Panc1 (cell line): ENCODE measurements around the gene ACSBG1. TPM values are rescaled to one million over a fixed set of nuclear protein-coding genes. Genes with fewer than 3 reads are reported as not detected.

Source experiments
- ATAC-seq: fragments of 200-7000 bp; cut with Tn5 transposase; 2 replicates; pipeline ENCODE4 v1.9.1; 2020; ENCODE audit warnings: mild to moderate bottlenecking, moderate library complexity
- BruUV-seq: library from RNA; stranded (reverse); fragments of 400-500 nt; replicated peaks from 2 replicates; lab custom pipeline; 2021; lab: Mats Ljungman, UMichigan
- CTCF ChIA-PET: fragments of 300-600 bp; sonication (Branson Sonifier 250); formaldehyde crosslinking; loops from one replicate; lab custom pipeline; 2022; ENCODE audit warnings: antibody characterized with exemption; lab: Charles Lee
- POLR2A ChIA-PET: fragments of 300-600 bp; sonication (Branson Sonifier 250); formaldehyde crosslinking; loops from one replicate; lab custom pipeline; 2022; ENCODE audit warnings: antibody characterized with exemption; lab: Charles Lee
- DNase-seq: peaks from one replicate; pipeline ENCODE4 v3.0.0-alpha.2; 2010; ENCODE audit warnings: low read depth, low spot score
- H3K27ac ChIP-seq: 2 replicates; pipeline ENCODE4 v1.5.1; 2011; ENCODE audit warnings: mild to moderate bottlenecking, low read length, inconsistent platforms
- H3K27me3 ChIP-seq: fragments of 200-500 bp; sonication (Bioruptor generic); 2 replicates; pipeline ENCODE4 v1.6.0; 2014; ENCODE audit warnings: low read length, inconsistent platforms; ENCODE audit not compliant: control insufficient read depth, insufficient read depth
- H3K36me3 ChIP-seq: fragments of 200-500 bp; sonication (Bioruptor generic); 2 replicates; pipeline ENCODE4 v1.5.1; 2014; ENCODE audit warnings: inconsistent platforms, mild to moderate bottlenecking, low read length, moderate library complexity; ENCODE audit not compliant: control insufficient read depth, insufficient read depth
- H3K4me1 ChIP-seq: 2 replicates; pipeline ENCODE4 v1.5.1; 2011; ENCODE audit warnings: inconsistent platforms, mild to moderate bottlenecking, low read length, moderate library complexity; ENCODE audit not compliant: control insufficient read depth, insufficient read depth
- H3K4me3 ChIP-seq, 2 experiments: 2 replicates each; pipeline ENCODE4 v1.5.1; 2011 to 2012; ENCODE audit warnings: low read depth in 2 of 2, low read length in 2 of 2, mild to moderate bottlenecking in 2 of 2, inconsistent platforms in 1 of 2, moderate library complexity in 1 of 2
- H3K9me3 ChIP-seq: fragments of 200-500 bp; sonication (Bioruptor generic); 2 replicates; pipeline ENCODE4 v1.5.1; 2014; ENCODE audit warnings: low read depth, mild to moderate bottlenecking, inconsistent platforms, low read length, moderate library complexity; ENCODE audit not compliant: control insufficient read depth, insufficient read depth
- CTCF ChIP-seq: fragments of 450-650 bp; IDR thresholded peaks from 2 replicates; pipeline ENCODE4 v1.5.1; 2017; ENCODE audit warnings: mild to moderate bottlenecking
- POLR2AphosphoS5 ChIP-seq: IDR thresholded peaks from 2 replicates; pipeline ENCODE4 v1.6.1; 2012; ENCODE audit warnings: mild to moderate bottlenecking, low read depth, low read length, moderate library complexity
- REST ChIP-seq, 2 experiments: IDR thresholded peaks; 2 replicates each; pipeline ENCODE4 v1.6.1; 2011 to 2012; ENCODE audit warnings: low read depth in 2 of 2, control low read depth in 1 of 2, low read length in 1 of 2, mild to moderate bottlenecking in 1 of 2, moderate library complexity in 1 of 2; ENCODE audit not compliant: insufficient read depth in 1 of 2
- SIN3A ChIP-seq: IDR thresholded peaks from 2 replicates; pipeline ENCODE4 v1.6.1; 2012; ENCODE audit warnings: low read depth, mild to moderate bottlenecking, low read length, moderate library complexity, borderline replicate concordance; ENCODE audit not compliant: insufficient read depth
- TCF7L2 ChIP-seq: IDR thresholded peaks from 2 replicates; pipeline ENCODE4 v1.6.1; 2011; ENCODE audit warnings: mild to moderate bottlenecking, low read depth, low read length, inconsistent platforms
- in situ Hi-C: cut with HindIII; loops from 2 replicates; pipeline ENCODE4 v1.10.0; 2016; ENCODE audit warnings: low sequenced_read_pairs, low pct_unique_long_range_greater_than_20kb
- intact Hi-C: fragments of 100-400 bp; cut with micrococcal nuclease; formaldehyde crosslinking; loops from one replicate; pipeline ENCODE4 v1.10.0; 2022; ENCODE audit not compliant: unreplicated experiment
- total RNA-seq: library from RNA; stranded (reverse); gene quantifications from one replicate; pipeline ENCODE4 v1.2.1, GENCODE V29; 2021; ENCODE audit not compliant: unreplicated experiment

ACSBG1 gene
- total RNA-seq, 1 experiment from 2014 or later, result 0.31 TPM

GRCh38 chr15:78216276-78217104 lies 17.9 kb downstream of the ACSBG1 start:
- BruUV-seq, result no TSS peak
- TF ChIP-seq REST (IDR thresholded peaks at IDR 0.05; ENCODE audit: insufficient read depth in 1 of 2, low read depth in 2 of 2, low read length in 1 of 2) (no peak; a peak in 1 of 4 replicates), POLR2AphosphoS5 (peak; percentile 81), SIN3A (no peak)
- H3K4me3 ChIP-seq, result no peak overlapping the region
- ChIA-PET POLR2A (no interaction called here), CTCF (interaction anchor here (0.5 kb wide), 1 partner anchor 285 kb away, joined by 4 read pairs; no protein-coding TSS in a partner anchor)
- in situ Hi-C loops, result no loop called here
- H3K27me3 ChIP-seq, result no peaks in the 10 kb centered on the region
- no peaks in the 10 kb centered on the region for H3K36me3 ChIP-seq
- DNase-seq (no peak), ATAC-seq (peak; percentile 70)
- H3K9me3 ChIP-seq, result no peaks in the 10 kb centered on the region
- intact Hi-C loops, result no loop called here
- peaks cover 48% of the 10 kb centered on the region for H3K4me1 ChIP-seq
- peak overlapping the region; percentile 51; the same call in 1 of the 2 replicates for H3K27ac ChIP-seq

GRCh38 chr15:78213956-78214355 lies 20.4 kb downstream of the ACSBG1 start:
- no peak for TF ChIP-seq TCF7L2
- TF ChIP-seq SIN3A, result no peak
- TF ChIP-seq CTCF, result no peak
- TF ChIP-seq POLR2AphosphoS5, result no peak
- TF ChIP-seq REST (IDR thresholded peaks at IDR 0.05; ENCODE audit: insufficient read depth in 1 of 2, low read depth in 2 of 2, low read length in 1 of 2), result no peak
- in situ Hi-C loops (no loop called here), intact Hi-C loops (no loop called here)
- no peaks in the 10 kb centered on the region for H3K27me3 ChIP-seq
- no peak for DNase-seq
- no peak overlapping the region for H3K4me3 ChIP-seq
- H3K27ac ChIP-seq, result no peak overlapping the region
- no peaks in the 10 kb centered on the region for H3K36me3 ChIP-seq
- peaks cover 59% of the 10 kb centered on the region for H3K4me1 ChIP-seq
- ChIA-PET CTCF (no interaction called here), POLR2A (no interaction called here)
- H3K9me3 ChIP-seq, result no peaks in the 10 kb centered on the region
- no peak for ATAC-seq
- BruUV-seq, result no TSS peak
